Measurements from ENCODE around the gene WRNIP1.

Gene WRNIP1

DNA sequence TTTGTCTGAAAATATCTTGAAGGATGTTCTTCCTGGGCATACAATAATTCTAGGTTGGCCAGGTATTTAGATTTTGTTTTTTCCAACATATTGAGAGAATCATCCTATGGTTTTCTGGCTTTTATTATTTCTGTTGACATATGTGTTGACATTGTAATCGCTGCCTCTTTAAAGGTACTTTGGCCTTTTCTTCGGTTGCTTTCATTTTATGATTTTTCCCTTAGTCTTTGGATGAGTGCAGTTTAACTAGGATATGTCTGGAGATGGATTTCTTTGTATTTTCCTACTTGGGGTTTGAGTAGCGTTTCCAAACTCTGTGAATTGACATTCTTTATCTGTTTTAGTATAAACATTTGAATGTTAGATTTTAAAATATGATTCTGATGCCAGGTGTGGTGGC lies 65.0 kb downstream of the WRNIP1 start:
- in situ Hi-C loops (cut with MboI; ENCODE audit: low sequenced_read_pairs), result no loop called here

DNA sequence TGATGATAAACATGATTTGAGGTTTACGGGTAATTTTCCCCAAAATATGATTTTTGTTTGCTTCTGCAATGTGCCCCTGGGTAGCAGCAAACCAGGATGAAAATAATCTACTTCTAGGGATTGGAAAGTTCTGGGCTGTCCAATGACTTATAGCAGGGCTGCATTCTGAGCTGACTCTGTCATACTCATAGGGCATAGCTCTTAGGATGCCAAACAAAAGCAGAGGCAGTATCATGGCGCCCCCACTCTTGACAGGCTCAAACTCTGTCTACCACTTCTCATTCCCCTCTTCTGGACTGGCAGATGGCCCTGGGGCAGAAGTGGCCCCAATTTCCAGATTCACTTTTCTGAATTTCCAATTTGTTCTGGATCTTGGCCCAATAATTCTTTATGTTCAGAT lies 66.2 kb downstream of the WRNIP1 start:
- in situ Hi-C loops (cut with MboI; ENCODE audit: low sequenced_read_pairs), result no loop called here

DNA sequence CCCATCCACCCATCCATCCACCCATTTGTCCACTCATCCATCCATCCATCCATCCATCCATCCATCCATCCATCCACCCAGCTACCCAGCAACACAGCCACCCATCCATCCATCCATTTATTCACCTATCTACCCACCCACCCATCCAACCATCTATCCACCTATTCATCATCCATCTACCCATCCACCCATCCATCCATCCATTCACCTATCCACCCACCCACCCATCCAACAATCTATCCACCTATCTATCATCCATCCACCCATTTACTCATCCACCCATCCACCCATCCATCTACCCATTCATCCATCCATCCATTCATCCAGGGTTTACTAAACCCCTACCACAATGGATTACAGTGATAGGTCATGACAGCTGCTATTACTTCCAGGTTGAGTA lies 69.1 kb downstream of the WRNIP1 start:
- in situ Hi-C loops (cut with MboI; ENCODE audit: low sequenced_read_pairs), result no loop called here
